Measurements from ENCODE around the gene CEP170.

The CEP170 gene

GRCh38 chr1:243233908-243234307, 21.2 kb downstream of the CEP170 start:
- no peak for TF ChIP-seq EZH2phosphoT487 (IDR thresholded peaks at IDR 0.05; ENCODE audit: borderline replicate concordance, low read length)
- TF ChIP-seq, protein P1, sequence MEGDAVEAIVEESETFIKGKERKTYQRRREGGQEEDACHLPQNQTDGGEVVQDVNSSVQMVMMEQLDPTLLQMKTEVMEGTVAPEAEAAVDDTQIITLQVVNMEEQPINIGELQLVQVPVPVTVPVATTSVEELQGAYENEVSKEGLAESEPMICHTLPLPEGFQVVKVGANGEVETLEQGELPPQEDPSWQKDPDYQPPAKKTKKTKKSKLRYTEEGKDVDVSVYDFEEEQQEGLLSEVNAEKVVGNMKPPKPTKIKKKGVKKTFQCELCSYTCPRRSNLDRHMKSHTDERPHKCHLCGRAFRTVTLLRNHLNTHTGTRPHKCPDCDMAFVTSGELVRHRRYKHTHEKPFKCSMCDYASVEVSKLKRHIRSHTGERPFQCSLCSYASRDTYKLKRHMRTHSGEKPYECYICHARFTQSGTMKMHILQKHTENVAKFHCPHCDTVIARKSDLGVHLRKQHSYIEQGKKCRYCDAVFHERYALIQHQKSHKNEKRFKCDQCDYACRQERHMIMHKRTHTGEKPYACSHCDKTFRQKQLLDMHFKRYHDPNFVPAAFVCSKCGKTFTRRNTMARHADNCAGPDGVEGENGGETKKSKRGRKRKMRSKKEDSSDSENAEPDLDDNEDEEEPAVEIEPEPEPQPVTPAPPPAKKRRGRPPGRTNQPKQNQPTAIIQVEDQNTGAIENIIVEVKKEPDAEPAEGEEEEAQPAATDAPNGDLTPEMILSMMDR (IDR thresholded peaks at IDR 0.05; ENCODE audit: low read depth, low read length, poor library complexity, severe bottlenecking) = no peak
- no peaks in the 10 kb centered on the region for H4K20me1 ChIP-seq (ENCODE audit: control insufficient read depth, insufficient read depth, low read depth, low read length)
- H3K4me3 ChIP-seq (ENCODE audit: low read length) = no peak overlapping the region
- H3K27me3 ChIP-seq (ENCODE audit: control insufficient read depth, low read length) = no peaks in the 10 kb centered on the region
- H3K36me3 ChIP-seq (ENCODE audit: control insufficient read depth, low read length) = peaks cover 41% of the 10 kb centered on the region
- peaks cover 88% of the 10 kb centered on the region for H3K79me2 ChIP-seq (ENCODE audit: control insufficient read depth, low read length)
- H3K9me3 ChIP-seq (ENCODE audit: control insufficient read depth, insufficient read depth, low read length) = peaks cover 25% of the 10 kb centered on the region
- H3F3A ChIP-seq (ENCODE audit: control insufficient read depth, insufficient read depth) = no peaks in the 10 kb centered on the region; the same call in 1 of the 2 replicates
- peaks cover 3% of the 10 kb centered on the region for H3K4me1 ChIP-seq (ENCODE audit: control insufficient read depth, low read length)
- no peaks in the 10 kb centered on the region for H3K9me2 ChIP-seq (replicated peaks; ENCODE audit: control insufficient read depth, low read length)
- H3K27ac ChIP-seq (ENCODE audit: low read depth, low read length) = no peak overlapping the region
- no peak overlapping the region for H3K4me2 ChIP-seq (ENCODE audit: low read length)

GRCh38 chr1:243230914-243231313, 24.2 kb downstream of the CEP170 start:
- H3K27me3 ChIP-seq (ENCODE audit: control insufficient read depth, low read length) = no peaks in the 10 kb centered on the region
- H3K27ac ChIP-seq (ENCODE audit: low read depth, low read length) = no peak overlapping the region
- H3K9me2 ChIP-seq (replicated peaks; ENCODE audit: control insufficient read depth, low read length) = no peaks in the 10 kb centered on the region
- no peak overlapping the region for H3K4me3 ChIP-seq (ENCODE audit: low read length)
- no peaks in the 10 kb centered on the region for H3F3A ChIP-seq (ENCODE audit: control insufficient read depth, insufficient read depth)
- peaks cover 35% of the 10 kb centered on the region for H3K36me3 ChIP-seq (ENCODE audit: control insufficient read depth, low read length)
- H3K79me2 ChIP-seq (ENCODE audit: control insufficient read depth, low read length) = peaks cover 85% of the 10 kb centered on the region
- no peak overlapping the region for H3K4me2 ChIP-seq (ENCODE audit: low read length)
- TF ChIP-seq, protein P1 (IDR thresholded peaks at IDR 0.05; ENCODE audit: low read depth, low read length, poor library complexity, severe bottlenecking) = no peak
- no peak for TF ChIP-seq EZH2phosphoT487 (IDR thresholded peaks at IDR 0.05; ENCODE audit: borderline replicate concordance, low read length)
- peaks cover 10% of the 10 kb centered on the region for H3K4me1 ChIP-seq (ENCODE audit: control insufficient read depth, low read length)
- no peaks in the 10 kb centered on the region for H4K20me1 ChIP-seq (ENCODE audit: control insufficient read depth, insufficient read depth, low read depth, low read length)
- peaks cover 26% of the 10 kb centered on the region for H3K9me3 ChIP-seq (ENCODE audit: control insufficient read depth, insufficient read depth, low read length)

DNA sequence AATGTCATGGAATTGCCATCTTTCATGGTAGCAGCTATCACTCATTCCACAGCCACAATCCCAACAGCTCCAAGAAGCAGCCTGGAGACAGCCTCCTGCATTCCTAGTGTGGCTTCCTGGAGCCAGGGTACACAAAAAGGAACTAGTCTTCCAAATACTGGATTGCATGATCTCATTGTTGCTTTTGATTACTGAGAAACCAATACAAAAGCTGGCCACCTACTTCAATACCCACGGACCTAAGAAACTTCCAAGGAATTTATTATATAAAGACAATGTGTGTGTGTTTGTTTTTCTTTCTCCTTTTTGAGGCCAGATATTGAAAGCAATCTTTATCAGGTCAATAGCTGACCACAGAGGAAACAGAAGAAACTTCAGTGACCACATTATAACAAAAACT, 25.6 kb downstream of the CEP170 start:
- H3K36me3 ChIP-seq (ENCODE audit: control insufficient read depth, low read length) = peaks cover 43% of the 10 kb centered on the region
- H4K20me1 ChIP-seq (ENCODE audit: control insufficient read depth, insufficient read depth, low read depth, low read length) = no peaks in the 10 kb centered on the region
- H3K9me2 ChIP-seq (replicated peaks; ENCODE audit: control insufficient read depth, low read length) = no peaks in the 10 kb centered on the region
- H3K4me2 ChIP-seq (ENCODE audit: low read length) = no peak overlapping the region
- peaks cover 10% of the 10 kb centered on the region for H3K4me1 ChIP-seq (ENCODE audit: control insufficient read depth, low read length)
- TF ChIP-seq, protein P1 (IDR thresholded peaks at IDR 0.05; ENCODE audit: low read depth, low read length, poor library complexity, severe bottlenecking) = no peak
- H3F3A ChIP-seq (ENCODE audit: control insufficient read depth, insufficient read depth) = no peaks in the 10 kb centered on the region
- no peaks in the 10 kb centered on the region for H3K27me3 ChIP-seq (ENCODE audit: control insufficient read depth, low read length)
- no peak overlapping the region for H3K4me3 ChIP-seq (ENCODE audit: low read length)
- H3K79me2 ChIP-seq (ENCODE audit: control insufficient read depth, low read length) = peaks cover 77% of the 10 kb centered on the region
- H3K9me3 ChIP-seq (ENCODE audit: control insufficient read depth, insufficient read depth, low read length) = peaks cover 26% of the 10 kb centered on the region
- H3K27ac ChIP-seq (ENCODE audit: low read depth, low read length) = no peak overlapping the region

GRCh38 chr1:243227622-243228021, 27.5 kb downstream of the CEP170 start:
- TF ChIP-seq, protein P1 (IDR thresholded peaks at IDR 0.05; ENCODE audit: low read depth, low read length, poor library complexity, severe bottlenecking) = no peak
- no peak for TF ChIP-seq EZH2phosphoT487 (IDR thresholded peaks at IDR 0.05; ENCODE audit: borderline replicate concordance, low read length)

More at GRCh38 chr1:243227622-243228021, 27.5 kb downstream of the CEP170 start:
- Histone ChIP-seq H3K9me3 (ENCODE audit: control insufficient read depth, insufficient read depth, low read length) (peaks cover 24% of the 10 kb centered on the region), H3K4me3 (ENCODE audit: low read length) (no peak overlapping the region), H3K4me2 (ENCODE audit: low read length) (no peak overlapping the region), H3K27ac (ENCODE audit: low read depth, low read length) (no peak overlapping the region), H3K4me1 (ENCODE audit: control insufficient read depth, low read length) (peaks cover 10% of the 10 kb centered on the region), H3F3A (ENCODE audit: control insufficient read depth, insufficient read depth) (no peaks in the 10 kb centered on the region), H3K79me2 (ENCODE audit: control insufficient read depth, low read length) (peaks cover 60% of the 10 kb centered on the region), H3K36me3 (ENCODE audit: control insufficient read depth, low read length) (peaks cover 55% of the 10 kb centered on the region), H3K27me3 (ENCODE audit: control insufficient read depth, low read length) (no peaks in the 10 kb centered on the region), H4K20me1 (ENCODE audit: control insufficient read depth, insufficient read depth, low read depth, low read length) (no peaks in the 10 kb centered on the region), H3K9me2 (replicated peaks; ENCODE audit: control insufficient read depth, low read length) (no peaks in the 10 kb centered on the region)

All from DOHH2 (cell line).